GM12878 (cell line): ENCODE measurements around the gene CMTM1. TPM values are rescaled to one million over a fixed set of nuclear protein-coding genes. Genes with fewer than 3 reads are reported as not detected.

Experiments
- BMI1 ChIP-seq: fragments of 450-650 bp; IDR thresholded peaks from 2 replicates; pipeline ENCODE4 v1.6.1; 2016; ENCODE audit warnings: mild to moderate bottlenecking, moderate library complexity, borderline replicate concordance
- CBFB ChIP-seq: IDR thresholded peaks from 2 replicates; pipeline ENCODE4 v1.6.1; 2016; ENCODE audit warnings: antibody characterized with exemption, low read depth
- FOXM1 ChIP-seq: IDR thresholded peaks from 2 replicates; pipeline ENCODE4 v1.6.1; 2012; ENCODE audit warnings: low read depth, mild to moderate bottlenecking, inconsistent platforms, low read length, moderate library complexity
- IKZF1 ChIP-seq: fragments of 450-650 bp; conservative IDR thresholded peaks from 2 replicates; pipeline ENCODE4 v1.6.1; 2017; ENCODE audit warnings: antibody characterized with exemption, mild to moderate bottlenecking
- JUND ChIP-seq: IDR thresholded peaks from 2 replicates; pipeline ENCODE4 v1.6.1; 2012; ENCODE audit warnings: low read depth, mild to moderate bottlenecking, low read length, improper control_type of control experiment, moderate library complexity
- MEF2B ChIP-seq: fragments of 450-650 bp; IDR thresholded peaks from 2 replicates; pipeline ENCODE4 v1.6.1; 2018; ENCODE audit warnings: mild to moderate bottlenecking, moderate library complexity; ENCODE audit not compliant: partially characterized antibody, poor library complexity, severe bottlenecking
- MXI1 ChIP-seq: fragments of 150-350 bp; IDR thresholded peaks from 2 replicates; pipeline ENCODE4 v1.6.1; 2011; ENCODE audit warnings: low read depth, mild to moderate bottlenecking, inconsistent platforms, low read length, improper control_type of control experiment
- NFYA ChIP-seq: IDR thresholded peaks from 2 replicates; pipeline ENCODE4 v1.6.1; 2011; ENCODE audit warnings: low read depth, mild to moderate bottlenecking, low read length, improper control_type of control experiment, borderline replicate concordance
- NR2C2 ChIP-seq: IDR thresholded peaks from 2 replicates; pipeline ENCODE4 v1.6.1; 2011; ENCODE audit warnings: borderline replicate concordance, low read depth; ENCODE audit not compliant: control insufficient read depth, insufficient read length
- PML ChIP-seq: IDR thresholded peaks from 2 replicates; pipeline ENCODE4 v1.6.1; 2012; ENCODE audit warnings: low read length, inconsistent platforms
- RELA ChIP-seq: fragments of 450-650 bp; IDR thresholded peaks from 2 replicates; pipeline ENCODE4 v1.8.0; 2014; ENCODE audit warnings: borderline replicate concordance; ENCODE audit not compliant: partially characterized antibody
- REST ChIP-seq: IDR thresholded peaks from 2 replicates; pipeline ENCODE4 v1.6.1; 2012; ENCODE audit warnings: mild to moderate bottlenecking, low read depth, low read length
- TCF3 ChIP-seq: IDR thresholded peaks from 2 replicates; pipeline ENCODE4 v1.6.1; 2012; ENCODE audit warnings: low read depth, mild to moderate bottlenecking, low read length, borderline replicate concordance; ENCODE audit not compliant: insufficient read depth
- YBX1 ChIP-seq: fragments of 450-650 bp; IDR thresholded peaks from 2 replicates; pipeline ENCODE4 v1.6.1; 2016; ENCODE audit warnings: antibody characterized with exemption
- ZBTB33 ChIP-seq: fragments of 450-650 bp; IDR thresholded peaks from 2 replicates; pipeline ENCODE4 v1.6.1; 2017; ENCODE audit warnings: mild to moderate bottlenecking
- ZBTB40 ChIP-seq: fragments of 450-650 bp; IDR thresholded peaks from 2 replicates; pipeline ENCODE4 v1.6.1; 2016; ENCODE audit warnings: mild to moderate bottlenecking, moderate library complexity, borderline replicate concordance
- polyA plus RNA-seq, 11 experiments: library from polyadenylated mRNA; depleted of rRNA in 4 of 11; unstranded in 6 of 11; stranded (reverse) in 5 of 11; fragments of >200 nt; fragmentation: Nextera tagmentation in 4 of 11; fragmentation: Illumina TruSeq in 1 of 11; extraction: Ambion mirVana in 4 of 11; extraction: Trizol in 1 of 11; gene quantifications; 1 replicate in 1 of 11; 2 replicates in 10 of 11; pipeline versions ENCODE4 v1.2.1 to v1.2.3, GENCODE V29; 2011 to 2016; ENCODE audit warnings: inconsistent platforms in 2 of 11, missing spikeins in 2 of 11, low read depth in 1 of 11
- total RNA-seq, 4 experiments: library from RNA; depleted of rRNA in 3 of 4; stranded (reverse); fragments of >200 nt in 3 of 4; fragmentation: Illumina TruSeq in 1 of 4; extraction: Trizol in 1 of 4; gene quantifications; 2 replicates each; pipeline versions ENCODE4 v1.2.1 to v1.2.3, GENCODE V29; 2013 to 2021

CMTM1 gene
- total and polyA plus RNA-seq, 10 of the 15 experiments (the other 5 are each of a cell fraction or from before 2014, with no cell fraction given) = 0.09 to 3.0 (median 1.4) TPM; not detected in 2

- TF ChIP-seq REST (no peak), JUND (peak; percentile 76), BMI1 (no peak), MEF2B (peak; percentile 44), TCF3 (peak; percentile 82; the same call in 1 of the 2 replicates), FOXM1 (peak; percentile 84), PML (no peak), IKZF1 (peak; percentile 99), NFYA (no peak), NR2C2 (no peak), ZBTB40 (no peak), ZBTB33 (no peak), MXI1 (no peak), RELA (no peak), CBFB (peak; percentile 99), YBX1 (no peak)
Observed at GRCh38 chr16:66521951-66522771, 44.1 kb upstream of the CMTM1 start (continued).
